WERI-Rb-1 (cell line): ENCODE measurements around the gene KIF5C.

ENCODE experiments used
- DNase-seq: peaks from one replicate; pipeline ENCODE4 v3.0.0-alpha.2; 2020
- H3K27ac ChIP-seq: fragments of 250-450 bp; sonication (Bioruptor Pico); 2 replicates; pipeline ENCODE4 v1.5.1; 2020; ENCODE audit warnings: mild to moderate bottlenecking, moderate library complexity
- H3K27me3 ChIP-seq: fragments of 250-450 bp; sonication (Bioruptor Pico); 2 replicates; pipeline ENCODE4 v1.5.1; 2021; ENCODE audit warnings: mild to moderate bottlenecking, low read depth, moderate library complexity; ENCODE audit not compliant: insufficient read depth, severe bottlenecking
- H3K36me3 ChIP-seq: fragments of 250-450 bp; sonication (Bioruptor Pico); 2 replicates; pipeline ENCODE4 v1.5.1; 2020; ENCODE audit warnings: mild to moderate bottlenecking, moderate library complexity
- H3K4me3 ChIP-seq: 2 replicates; pipeline ENCODE4 v1.5.1; 2011; ENCODE audit warnings: low read depth, mild to moderate bottlenecking, control low read depth, low read length
- H3K9me3 ChIP-seq: fragments of 250-450 bp; sonication (Bioruptor Pico); 2 replicates; pipeline ENCODE4 v1.5.1; 2021; ENCODE audit warnings: mild to moderate bottlenecking, moderate library complexity; ENCODE audit not compliant: severe bottlenecking
- CTCF ChIP-seq: IDR thresholded peaks from 2 replicates; pipeline ENCODE4 v1.5.1; 2011; ENCODE audit warnings: low read depth, mild to moderate bottlenecking, control low read depth, inconsistent platforms, low read length

The KIF5C gene

GRCh38 chr2:148900350-148900837, 25.4 kb downstream of the KIF5C start:
- Histone ChIP-seq H3K4me3 (no peak overlapping the region), H3K27me3 (peaks cover 31% of the 10 kb centered on the region), H3K27ac (no peak overlapping the region)

GRCh38 chr2:148901142-148901541, 26.1 kb downstream of the KIF5C start:
- no peak for DNase-seq
- H3K27ac ChIP-seq = no peak overlapping the region
- H3K27me3 ChIP-seq = peaks cover 25% of the 10 kb centered on the region
- TF ChIP-seq CTCF = no peak
- H3K9me3 ChIP-seq = no peaks in the 10 kb centered on the region
- no peaks in the 10 kb centered on the region for H3K36me3 ChIP-seq
- no peak overlapping the region for H3K4me3 ChIP-seq

More at GRCh38 chr2:148900350-148900837, 25.4 kb downstream of the KIF5C start:
- no peak for TF ChIP-seq CTCF
- no peaks in the 10 kb centered on the region for H3K9me3 ChIP-seq
- no peak for DNase-seq
- no peaks in the 10 kb centered on the region for H3K36me3 ChIP-seq

GRCh38 chr2:148902798-148903197, 27.8 kb downstream of the KIF5C start:
- no peaks in the 10 kb centered on the region for H3K36me3 ChIP-seq
- no peaks in the 10 kb centered on the region for H3K9me3 ChIP-seq
- TF ChIP-seq CTCF = no peak
- no peak for DNase-seq
- H3K27me3 ChIP-seq = peaks cover 25% of the 10 kb centered on the region
- no peak overlapping the region for H3K4me3 ChIP-seq
- H3K27ac ChIP-seq = no peak overlapping the region

- peaks cover 28% of the 10 kb centered on the region for H3K27me3 ChIP-seq
- DNase-seq = no peak
Observed at GRCh38 chr2:148903294-148903693, 28.3 kb downstream of the KIF5C start.

GRCh38 chr2:148903979-148904378, 29.0 kb downstream of the KIF5C start:
- no peak for TF ChIP-seq CTCF
- peaks cover 25% of the 10 kb centered on the region for H3K27me3 ChIP-seq
- H3K36me3 ChIP-seq = no peaks in the 10 kb centered on the region
- H3K9me3 ChIP-seq = no peaks in the 10 kb centered on the region
- no peak for DNase-seq
- no peak overlapping the region for H3K27ac ChIP-seq
- H3K4me3 ChIP-seq = no peak overlapping the region

More at GRCh38 chr2:148903294-148903693, 28.3 kb downstream of the KIF5C start:
- H3K27ac ChIP-seq = no peak overlapping the region
- TF ChIP-seq CTCF = no peak
- no peaks in the 10 kb centered on the region for H3K36me3 ChIP-seq
- no peak overlapping the region for H3K4me3 ChIP-seq
- no peaks in the 10 kb centered on the region for H3K9me3 ChIP-seq

- Histone ChIP-seq H3K9me3 (no peaks in the 10 kb centered on the region), H3K4me3 (no peak overlapping the region), H3K36me3 (no peaks in the 10 kb centered on the region), H3K27ac (no peak overlapping the region), H3K27me3 (peaks cover 21% of the 10 kb centered on the region)
- no peak for DNase-seq
- no peak for TF ChIP-seq CTCF
Observed at GRCh38 chr2:148906124-148906523, 31.1 kb downstream of the KIF5C start.
